ENCODE data around the gene INHBC.
A peak's percentile ranks its signal among the peaks of the same experiment; 100 is the strongest.
"Not testable (repeated sequence)": the region's sequence is repeated elsewhere in the genome, so short reads cannot be mapped to it uniquely, and the experiment has no call there.

The INHBC gene

GRCh38 chr12:57429473-57430111 lies 5.0 kb upstream of the INHBC start:
- DNase-seq, result no peak

GRCh38 chr12:57430112-57430930 lies 4.3 kb upstream of the INHBC start:
- no peak for DNase-seq

GRCh38 chr12:57430931-57431566 lies 3.5 kb upstream of the INHBC start, which contains the start of gene R3HDM2:
TSS of gene R3HDM2 (minus strand) at chr12:57431043. CDS start at chr12:57310428, 120,615 bp downstream.
- DNase-seq, result peak; percentile 83

- DNase-seq, result no peak
Observed at GRCh38 chr12:57431654-57432188, 2.9 kb upstream of the INHBC start.

- DNase-seq, result no peak
Observed at GRCh38 chr12:57433370-57433769, 1.2 kb upstream of the INHBC start.

GRCh38 chr12:57435293-57435692 lies 709 bp downstream of the INHBC start:
- no peak for DNase-seq

- DNase-seq, result no peak
Observed at GRCh38 chr12:57438400-57438799, 3.8 kb downstream of the INHBC start.

- DNase-seq, result no peak
Observed at GRCh38 chr12:57439762-57440266, 5.2 kb downstream of the INHBC start.

DNA sequence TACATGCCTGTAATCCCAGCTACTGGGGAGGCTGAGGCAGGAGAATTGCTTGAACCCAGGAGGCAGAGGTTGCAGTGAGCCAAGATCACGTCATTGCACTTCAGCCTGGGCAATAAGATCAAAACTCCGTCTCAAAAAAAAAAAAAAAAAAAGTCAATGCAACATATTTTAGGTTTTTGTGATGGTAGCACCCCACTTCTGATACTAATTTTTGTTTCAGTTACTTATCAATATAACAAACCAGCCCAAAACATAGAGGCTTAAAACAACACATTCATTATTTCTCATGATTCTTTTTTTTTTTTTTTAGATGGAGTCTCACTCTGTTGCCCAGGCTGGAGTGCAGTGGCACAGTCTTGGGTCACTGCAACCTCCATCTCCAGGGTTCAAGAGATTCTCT lies 6.8 kb downstream of the INHBC start:
- DNase-seq, result not testable (repeated sequence)

DNA sequence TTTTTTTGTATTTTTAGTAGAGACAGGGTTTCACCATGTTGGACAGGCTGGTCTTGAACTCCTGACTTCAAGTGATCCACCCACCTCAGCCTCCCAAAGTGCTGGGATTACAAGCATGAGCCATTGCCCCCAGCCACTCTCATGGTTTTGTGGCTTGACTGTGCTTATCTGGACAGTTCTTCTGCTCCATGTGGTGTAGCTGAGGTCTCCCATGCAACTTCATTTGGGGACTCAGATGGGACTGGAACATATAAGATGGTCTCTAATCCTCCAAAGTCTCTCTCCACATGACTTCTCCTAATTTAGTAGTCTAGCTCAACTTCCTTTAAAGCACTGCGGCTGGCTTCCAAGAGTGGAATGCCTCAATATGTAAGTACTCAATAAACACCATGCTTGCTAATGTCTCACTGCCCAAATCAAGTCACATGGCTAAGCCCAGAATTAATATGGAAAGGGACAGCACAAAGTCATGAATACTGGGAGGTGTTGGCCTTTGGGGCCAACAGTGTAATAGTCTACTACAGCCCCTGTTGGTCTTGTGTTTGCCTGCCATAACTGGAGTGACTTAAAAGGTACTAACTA lies 7.4 kb downstream of the INHBC start:
- no peak for DNase-seq

- DNase-seq, result not testable (repeated sequence)
Observed at GRCh38 chr12:57444337-57444736, 9.8 kb downstream of the INHBC start.

DNA sequence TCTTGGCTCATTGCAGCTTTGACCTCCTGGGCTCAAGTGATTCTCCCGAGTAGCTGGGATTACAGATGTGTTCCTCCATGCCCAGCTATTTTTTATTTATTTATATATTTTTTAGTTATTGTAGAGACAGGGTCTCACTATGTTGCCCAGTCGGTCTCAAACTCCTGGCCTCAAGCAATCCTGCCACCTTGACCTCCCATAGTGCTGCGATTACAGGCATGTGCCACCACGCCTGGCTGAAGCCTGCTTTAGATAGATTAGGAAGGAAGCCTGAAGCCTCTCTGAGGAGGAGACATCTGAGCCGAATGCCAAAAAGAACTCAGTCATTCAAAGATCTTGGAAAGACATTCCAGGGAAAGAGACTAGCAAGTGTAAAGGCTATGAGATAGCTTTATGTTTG lies 10.2 kb downstream of the INHBC start:
- DNase-seq, result no peak

- DNase-seq, result no peak
Observed at GRCh38 chr12:57446292-57446960, 11.8 kb downstream of the INHBC start.

DNA sequence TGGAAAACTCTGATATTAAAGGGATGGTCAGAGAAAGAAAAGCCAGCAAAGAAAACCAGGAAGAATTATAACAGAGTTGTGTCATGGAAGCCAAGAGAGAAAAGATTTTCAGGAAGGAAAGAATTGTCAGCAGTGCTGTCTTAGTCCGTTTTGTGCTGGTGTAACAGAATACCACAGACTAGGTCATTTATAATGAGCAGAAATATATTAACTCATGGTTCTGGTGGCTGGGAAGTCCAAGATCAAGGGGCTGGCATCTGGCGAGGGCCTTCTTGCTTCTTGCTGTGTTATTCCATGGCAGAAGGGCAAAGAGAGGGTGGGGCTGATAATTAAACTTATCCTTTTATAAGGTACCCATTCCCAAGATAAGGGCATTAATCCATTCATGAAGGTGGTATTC lies 14.1 kb downstream of the INHBC start:
- no peak for DNase-seq

- DNase-seq, result no peak
Observed at GRCh38 chr12:57449375-57449774, 14.8 kb downstream of the INHBC start.

DNA sequence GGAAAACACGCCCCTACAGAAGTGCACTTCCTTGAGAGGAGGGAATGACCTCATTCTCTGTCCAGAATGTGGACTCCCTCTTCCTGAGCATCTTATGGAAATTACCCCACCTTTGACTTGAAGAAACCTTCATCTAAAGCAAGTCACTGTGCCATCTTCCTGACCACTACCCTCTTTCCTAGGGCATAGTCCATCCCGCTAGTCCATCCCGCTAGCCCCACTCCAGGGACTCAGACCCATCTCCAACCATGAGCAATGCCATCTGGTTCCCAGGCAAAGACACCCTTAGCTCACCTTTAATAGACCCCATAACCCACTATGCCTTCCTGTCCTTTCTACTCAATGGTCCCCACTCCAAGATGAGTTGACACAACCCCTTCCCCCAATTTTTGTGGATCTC lies 15.5 kb downstream of the INHBC start:
- DNase-seq, result no peak

- no peak for DNase-seq
Observed at GRCh38 chr12:57451233-57451778, 16.7 kb downstream of the INHBC start.

DNA sequence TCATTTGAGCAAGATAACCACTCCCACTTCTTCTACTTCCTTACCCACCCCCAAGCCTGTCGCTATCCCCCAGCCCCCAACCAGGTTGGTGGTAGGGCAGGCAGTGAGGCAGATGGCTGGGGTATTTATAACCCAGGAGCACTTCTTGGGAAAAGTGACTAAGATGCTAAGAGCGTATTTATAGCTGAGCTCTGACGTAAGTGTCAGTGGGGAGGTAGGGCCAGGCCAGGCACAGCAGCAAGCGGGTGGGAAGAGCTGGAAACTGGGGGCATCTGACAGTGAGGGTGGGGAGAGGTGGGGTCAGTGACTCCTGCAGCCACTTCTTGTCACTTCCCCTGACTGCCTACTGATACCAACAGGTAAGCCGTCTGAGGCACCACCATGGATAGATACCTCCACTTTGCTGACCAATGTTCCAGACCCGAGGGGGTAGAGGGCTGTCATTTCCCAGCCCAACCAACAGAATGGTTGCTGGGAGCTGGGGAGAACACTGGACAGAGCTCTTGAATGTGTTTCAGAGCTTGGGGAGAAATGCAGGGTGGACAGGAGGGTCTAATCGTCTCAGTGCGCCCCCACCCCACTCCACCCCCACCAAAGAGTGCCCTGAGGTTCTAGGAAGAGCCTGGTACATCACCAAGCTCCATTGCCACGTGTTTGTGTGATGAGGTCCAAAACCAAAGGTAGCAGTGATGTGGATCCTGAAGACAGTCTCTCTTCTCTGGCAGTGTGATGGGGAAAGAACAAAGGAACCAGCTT lies 17.8 kb downstream of the INHBC start:
- no peak for DNase-seq

DNA sequence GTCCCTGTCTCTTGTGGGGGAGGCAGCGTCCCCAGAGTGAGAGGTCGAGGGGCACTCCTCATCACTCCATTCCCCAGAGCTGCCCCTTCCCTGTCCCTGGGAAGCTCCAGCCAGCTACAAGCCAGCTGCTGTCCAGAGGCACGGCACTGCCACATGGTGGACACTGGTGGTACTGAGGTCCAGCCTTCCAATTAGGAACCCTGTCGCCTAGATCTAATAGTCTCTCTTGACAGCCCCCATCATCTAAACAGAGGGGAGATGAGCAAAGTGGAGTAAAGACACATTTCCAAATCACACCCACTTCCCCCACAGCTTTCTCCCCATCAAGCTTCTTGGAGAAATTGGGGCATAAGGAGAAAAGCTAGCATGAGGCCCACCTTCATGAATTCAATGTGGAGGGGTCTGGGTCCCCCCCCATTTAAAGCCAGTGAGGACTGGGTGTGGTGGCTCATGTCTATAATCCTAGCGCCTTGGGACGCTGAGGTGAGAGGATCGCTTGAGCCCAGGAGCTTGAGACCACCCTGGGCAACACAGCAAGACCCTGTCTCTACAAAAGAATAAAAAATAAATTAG lies 18.4 kb downstream of the INHBC start:
- DNase-seq, result peak; percentile 43

DNA sequence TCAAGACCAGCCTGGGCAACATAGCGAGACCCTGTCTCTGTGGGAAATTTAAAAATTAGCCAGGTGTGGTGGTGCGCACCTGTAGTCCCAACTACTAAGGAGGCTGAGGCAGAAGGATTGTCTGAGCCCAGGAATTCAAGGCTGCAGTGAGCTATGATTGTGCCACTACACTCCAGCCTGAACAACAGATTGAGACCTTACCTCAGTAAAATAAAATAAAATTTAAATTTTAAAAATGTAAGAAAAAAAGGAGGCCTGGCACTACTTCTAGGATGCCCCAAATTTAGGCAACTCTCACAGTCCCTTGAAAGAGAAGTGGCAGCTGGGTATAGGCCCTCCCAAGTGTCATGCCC lies 19.6 kb downstream of the INHBC start:
- DNase-seq, result no peak
